ENCODE results near the gene TEAD1. TPM values are rescaled to one million over a fixed set of nuclear protein-coding genes. Genes with fewer than 3 reads are reported as not detected.
A peak's percentile ranks its signal among the peaks of the same experiment; 100 is the strongest.

TEAD1 gene
- total RNA-seq, 1 donor from 2014 or later: 163 TPM

DNA sequence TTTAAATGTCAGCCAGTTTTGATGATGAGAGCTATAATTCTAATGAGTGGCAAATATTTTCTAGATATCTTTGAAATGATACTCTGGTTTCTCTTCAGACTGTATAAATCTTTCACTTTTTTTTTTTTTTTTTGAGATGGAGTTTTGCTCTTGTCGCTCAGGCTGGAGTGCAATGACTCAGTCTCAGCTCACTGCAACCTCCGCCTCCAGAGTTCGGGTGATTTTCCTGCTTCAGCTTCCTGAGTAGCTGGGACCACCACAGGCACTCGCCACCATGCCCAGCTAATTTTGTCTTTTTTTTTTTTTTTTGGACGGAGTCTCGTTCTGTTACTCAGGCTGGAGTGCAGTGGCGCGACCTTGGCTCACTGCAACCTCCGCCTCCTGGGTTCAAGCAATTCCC lies 113.6 kb downstream of the TEAD1 start:
- Mint-ChIP-seq H3K9me3 (no peaks in the 10 kb centered on the region), H3K27me3 (ENCODE audit: low read depth) (no peaks in the 10 kb centered on the region), H3K36me3 (no peaks in the 10 kb centered on the region), H3K27ac (peak overlapping the region; percentile 60), H3K4me1 (peaks cover 47% of the 10 kb centered on the region), H3K4me3 (no peak overlapping the region)
- TF ChIP-seq, protein P1, sequence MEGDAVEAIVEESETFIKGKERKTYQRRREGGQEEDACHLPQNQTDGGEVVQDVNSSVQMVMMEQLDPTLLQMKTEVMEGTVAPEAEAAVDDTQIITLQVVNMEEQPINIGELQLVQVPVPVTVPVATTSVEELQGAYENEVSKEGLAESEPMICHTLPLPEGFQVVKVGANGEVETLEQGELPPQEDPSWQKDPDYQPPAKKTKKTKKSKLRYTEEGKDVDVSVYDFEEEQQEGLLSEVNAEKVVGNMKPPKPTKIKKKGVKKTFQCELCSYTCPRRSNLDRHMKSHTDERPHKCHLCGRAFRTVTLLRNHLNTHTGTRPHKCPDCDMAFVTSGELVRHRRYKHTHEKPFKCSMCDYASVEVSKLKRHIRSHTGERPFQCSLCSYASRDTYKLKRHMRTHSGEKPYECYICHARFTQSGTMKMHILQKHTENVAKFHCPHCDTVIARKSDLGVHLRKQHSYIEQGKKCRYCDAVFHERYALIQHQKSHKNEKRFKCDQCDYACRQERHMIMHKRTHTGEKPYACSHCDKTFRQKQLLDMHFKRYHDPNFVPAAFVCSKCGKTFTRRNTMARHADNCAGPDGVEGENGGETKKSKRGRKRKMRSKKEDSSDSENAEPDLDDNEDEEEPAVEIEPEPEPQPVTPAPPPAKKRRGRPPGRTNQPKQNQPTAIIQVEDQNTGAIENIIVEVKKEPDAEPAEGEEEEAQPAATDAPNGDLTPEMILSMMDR (IDR thresholded peaks at IDR 0.05; ENCODE audit: unreplicated experiment): no peak
- no peak for DNase-seq (ENCODE audit: low spot score in 2 of 2, unreplicated experiment in 2 of 2)

DNA sequence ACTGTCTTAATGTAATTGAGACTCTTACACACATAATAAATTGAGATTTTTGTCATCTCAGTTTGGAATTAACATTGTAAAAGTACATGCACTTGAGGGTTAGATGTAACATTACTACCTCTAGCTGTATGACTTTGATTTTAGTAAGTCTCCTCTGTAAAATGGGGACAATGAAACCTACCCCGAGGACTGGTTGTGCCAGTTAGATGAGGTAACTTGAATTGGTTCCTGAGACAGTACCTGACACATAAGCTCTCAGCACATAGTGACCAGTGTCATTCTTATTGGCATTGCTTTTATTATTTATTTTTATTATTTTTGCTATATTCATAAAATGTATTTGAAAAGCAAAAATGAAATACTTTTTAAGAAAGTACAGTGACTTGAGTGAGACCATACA lies 114.8 kb downstream of the TEAD1 start:
- H3K27ac Mint-ChIP-seq: peak overlapping the region; percentile 39
- no peaks in the 10 kb centered on the region for H3K36me3 Mint-ChIP-seq
- no peaks in the 10 kb centered on the region for H3K9me3 Mint-ChIP-seq
- TF ChIP-seq, protein P1 (IDR thresholded peaks at IDR 0.05; ENCODE audit: unreplicated experiment): no peak
- H3K4me1 Mint-ChIP-seq: peaks cover 46% of the 10 kb centered on the region
- H3K27me3 Mint-ChIP-seq (ENCODE audit: low read depth): no peaks in the 10 kb centered on the region
- no peak for DNase-seq (ENCODE audit: low spot score in 2 of 2, unreplicated experiment in 2 of 2)
- no peak overlapping the region for H3K4me3 Mint-ChIP-seq

DNA sequence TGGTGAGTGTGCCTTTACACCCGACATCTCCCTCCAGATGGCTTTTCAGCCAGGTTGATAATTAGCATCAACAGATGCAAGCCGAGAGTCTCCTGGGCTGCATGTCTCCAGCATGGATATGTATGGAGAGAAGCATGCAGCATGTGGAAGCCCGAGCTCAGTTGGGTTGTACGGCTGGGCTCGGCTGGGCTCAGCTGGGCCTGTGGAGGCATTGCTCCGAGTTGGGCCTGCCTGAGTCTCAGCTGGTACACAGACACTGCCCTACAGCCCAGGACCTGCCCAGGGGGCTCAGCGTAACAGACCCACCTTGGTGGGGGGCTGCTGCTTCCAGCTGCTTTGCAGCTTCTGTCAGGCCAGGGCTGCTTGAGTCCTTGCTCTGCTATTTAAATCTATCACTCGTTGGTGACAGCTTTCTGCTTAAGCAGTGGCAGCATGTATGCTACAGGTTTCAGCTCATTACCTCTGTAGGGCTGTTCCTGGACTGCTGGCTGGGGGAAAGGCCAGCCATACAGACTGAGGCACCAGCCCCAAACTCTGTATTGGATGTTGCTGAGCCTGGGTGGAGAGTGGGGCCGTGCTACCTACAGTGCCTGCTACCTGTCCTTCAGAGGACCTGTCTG lies 115.5 kb downstream of the TEAD1 start:
- Mint-ChIP-seq H3K36me3 (no peaks in the 10 kb centered on the region), H3K9me3 (no peaks in the 10 kb centered on the region), H3K27me3 (ENCODE audit: low read depth) (no peaks in the 10 kb centered on the region), H3K4me3 (no peak overlapping the region), H3K27ac (peak overlapping the region; percentile 21), H3K4me1 (peaks cover 40% of the 10 kb centered on the region)
- TF ChIP-seq, protein P1 (IDR thresholded peaks at IDR 0.05; ENCODE audit: unreplicated experiment): no peak
- no peak for DNase-seq (ENCODE audit: low spot score in 2 of 2, unreplicated experiment in 2 of 2)

DNA sequence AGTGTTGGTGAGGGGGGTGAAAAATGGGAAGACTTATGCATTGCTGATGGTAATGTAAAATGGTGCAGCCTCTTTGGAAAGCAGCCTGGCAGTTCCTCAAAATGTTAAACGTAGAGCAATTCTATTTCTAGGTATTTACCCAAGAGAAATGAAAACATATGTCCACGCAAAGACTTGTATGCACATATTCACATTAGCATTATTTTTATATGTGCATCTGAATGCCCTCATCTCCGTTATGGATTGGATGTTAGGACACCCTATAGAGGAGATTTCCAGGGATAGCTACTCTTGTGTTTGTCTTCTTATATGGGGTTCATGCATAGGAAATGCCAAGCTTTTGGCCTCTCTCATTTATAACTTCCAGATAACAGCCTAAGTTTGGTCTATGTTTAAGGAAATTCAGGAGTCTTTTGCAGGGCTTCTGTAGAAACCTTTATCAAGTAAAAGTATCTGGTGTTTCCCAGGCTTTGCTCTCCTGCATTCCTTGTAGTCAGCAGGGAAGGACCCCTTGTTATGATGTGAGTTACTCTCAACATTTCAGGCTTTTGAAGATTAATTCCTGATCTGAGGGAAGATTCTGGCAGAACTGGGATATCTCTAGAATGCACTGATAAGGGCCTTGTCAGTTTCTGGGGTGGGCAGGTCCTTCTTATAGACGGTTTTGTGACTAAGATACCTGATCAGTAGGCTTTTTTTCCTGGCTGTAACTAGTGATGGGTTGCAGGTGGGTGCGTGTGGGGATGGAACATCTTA lies 116.8 kb downstream of the TEAD1 start:
- Mint-ChIP-seq H3K4me3 (no peak overlapping the region), H3K9me3 (no peaks in the 10 kb centered on the region), H3K36me3 (peaks cover 4% of the 10 kb centered on the region), H3K27me3 (ENCODE audit: low read depth) (no peaks in the 10 kb centered on the region), H3K27ac (peak overlapping the region; percentile 57), H3K4me1 (peaks cover 39% of the 10 kb centered on the region)
- no peak for DNase-seq (ENCODE audit: low spot score in 2 of 2, unreplicated experiment in 2 of 2)
- TF ChIP-seq, protein P1 (IDR thresholded peaks at IDR 0.05; ENCODE audit: unreplicated experiment): no peak

DNA sequence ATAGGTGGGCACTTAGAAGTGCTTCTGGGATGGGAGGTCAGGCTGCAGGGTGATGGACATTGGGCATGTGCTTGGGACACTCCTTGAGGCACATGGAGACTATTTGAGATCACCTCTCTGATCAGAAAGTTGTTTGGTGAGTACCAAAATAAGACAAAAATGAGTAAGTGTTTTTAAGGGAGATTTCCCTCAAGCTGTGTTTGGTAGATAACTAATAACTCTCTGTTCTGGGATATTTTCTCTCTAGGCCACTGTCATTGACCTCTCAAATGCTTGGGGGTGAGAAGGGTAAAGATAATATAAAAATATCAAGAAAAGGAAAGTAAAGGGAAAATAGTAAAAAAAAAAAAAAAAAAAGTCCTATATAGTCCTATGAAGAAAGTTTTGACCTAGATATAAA lies 117.8 kb downstream of the TEAD1 start:
- Mint-ChIP-seq H3K36me3 (peaks cover 7% of the 10 kb centered on the region), H3K27ac (no peak overlapping the region), H3K4me1 (peaks cover 39% of the 10 kb centered on the region), H3K4me3 (no peak overlapping the region), H3K9me3 (no peaks in the 10 kb centered on the region), H3K27me3 (ENCODE audit: low read depth) (no peaks in the 10 kb centered on the region)
- TF ChIP-seq, protein P1 (IDR thresholded peaks at IDR 0.05; ENCODE audit: unreplicated experiment): no peak
- no peak for DNase-seq (ENCODE audit: low spot score in 2 of 2, unreplicated experiment in 2 of 2)
